Stimulated activated CD4-positive, alpha-beta T cell treated with anti-CD3 and anti-CD28 coated beads, Interleukin-1b, Interleukin-23, amount 100 ng/mL, for 1 hour (primary cell): ENCODE results near the gene ERMN.

Source experiments
- DNase-seq, 2 donors: peaks; one replicate each; pipeline ENCODE4 v3.0.0-alpha.2; 2020; ENCODE audit warnings: low read depth in 2 of 2

ERMN gene

DNA sequence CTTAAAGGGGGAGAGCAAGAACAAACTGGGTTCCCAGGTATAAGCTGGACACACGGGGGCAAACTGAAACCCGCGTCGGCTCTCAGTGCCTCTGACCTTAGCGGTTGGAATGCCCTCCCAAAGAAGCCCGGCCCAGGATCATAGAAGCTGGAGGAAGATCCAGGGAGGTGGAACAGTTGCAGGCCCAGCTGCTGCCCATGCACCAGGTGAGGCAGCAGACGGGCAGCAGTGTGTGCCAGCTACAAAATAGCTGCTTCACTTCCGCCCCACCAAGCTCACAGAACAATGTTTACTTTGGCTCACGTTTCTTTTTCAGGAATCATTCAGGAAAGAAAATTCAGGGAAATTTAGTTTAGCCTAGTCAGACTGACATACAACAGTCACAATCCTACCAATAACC lies 3.9 kb upstream of the ERMN start:
- DNase-seq: no peak

DNA sequence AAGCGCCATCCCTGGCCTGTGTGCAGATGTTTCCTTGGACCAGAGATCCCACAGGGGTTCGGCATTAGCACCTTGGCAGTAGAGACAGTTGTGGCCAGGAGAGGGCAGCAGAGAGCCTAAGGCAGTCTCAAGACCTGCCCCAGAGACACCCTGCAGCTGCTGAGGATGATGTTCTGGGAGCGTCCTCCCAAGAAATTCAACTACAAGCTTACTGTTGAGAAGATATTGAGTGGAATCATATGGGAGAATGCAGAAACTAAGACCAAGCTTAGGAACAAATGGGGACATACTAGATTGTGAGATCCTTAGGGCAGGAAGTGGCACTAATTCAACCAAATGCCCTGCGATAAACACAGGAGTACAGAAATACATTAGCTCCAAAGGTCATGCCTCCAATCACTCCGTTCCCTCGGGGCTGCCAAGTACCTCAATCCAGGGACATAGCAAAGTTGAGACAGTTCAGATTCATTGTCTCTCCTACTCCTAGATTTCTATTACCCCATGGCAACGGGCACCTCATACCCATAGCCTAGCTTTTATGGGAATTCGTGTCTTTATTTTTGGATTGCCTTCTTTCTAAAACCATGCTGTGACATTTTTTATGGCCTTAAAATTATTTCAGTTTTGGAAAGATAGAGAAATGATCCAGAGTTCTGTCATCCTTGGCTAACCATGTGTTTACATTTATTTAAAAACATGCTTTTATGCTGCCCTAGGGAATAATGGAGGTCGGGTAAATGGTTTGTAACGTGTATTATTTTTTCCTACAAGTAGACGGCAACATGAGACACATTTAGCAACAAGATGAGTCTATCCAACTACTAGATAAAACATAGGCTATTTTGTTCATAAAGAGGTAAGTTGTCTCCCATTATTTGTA lies 2.2 kb upstream of the ERMN start:
- peak; percentile 74 to 81 for DNase-seq

DNA sequence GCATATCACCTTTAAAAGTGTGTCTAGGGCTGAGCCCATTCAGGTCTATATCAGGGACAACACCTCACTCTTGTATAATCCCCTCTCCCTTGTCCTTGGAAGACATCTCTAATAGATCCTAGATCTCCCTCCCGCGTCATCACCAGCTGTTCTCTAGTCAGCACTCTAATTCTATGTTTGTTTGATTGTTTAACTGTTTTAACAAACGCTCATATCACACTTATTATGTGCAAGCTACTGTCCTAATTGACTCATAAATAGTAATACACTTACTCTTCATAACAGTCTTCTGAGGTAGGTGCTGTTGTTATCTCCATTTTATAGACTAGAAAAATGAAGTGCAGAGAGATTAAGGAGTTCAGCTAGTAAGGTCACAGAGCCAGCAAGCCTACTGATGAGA lies 1.6 kb upstream of the ERMN start:
- no peak for DNase-seq

DNA sequence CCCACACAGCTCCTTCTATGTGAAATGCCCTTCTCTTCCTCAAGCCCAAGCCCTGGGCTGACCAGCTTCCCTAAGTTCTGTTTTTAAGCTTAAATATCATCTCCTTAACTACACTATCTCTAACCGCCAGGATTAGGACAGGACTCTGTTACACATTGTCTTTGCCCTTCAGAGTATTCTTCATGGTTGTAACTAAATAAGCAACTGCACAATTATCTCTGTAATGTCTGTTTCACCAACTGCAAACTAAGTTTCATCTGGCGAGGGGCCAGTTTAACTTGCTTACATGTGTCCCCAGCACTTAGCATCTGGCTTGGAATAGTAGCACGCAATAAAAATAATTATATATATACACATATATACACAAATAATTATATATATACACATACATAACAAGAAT lies 1.1 kb upstream of the ERMN start:
- no peak for DNase-seq

DNA sequence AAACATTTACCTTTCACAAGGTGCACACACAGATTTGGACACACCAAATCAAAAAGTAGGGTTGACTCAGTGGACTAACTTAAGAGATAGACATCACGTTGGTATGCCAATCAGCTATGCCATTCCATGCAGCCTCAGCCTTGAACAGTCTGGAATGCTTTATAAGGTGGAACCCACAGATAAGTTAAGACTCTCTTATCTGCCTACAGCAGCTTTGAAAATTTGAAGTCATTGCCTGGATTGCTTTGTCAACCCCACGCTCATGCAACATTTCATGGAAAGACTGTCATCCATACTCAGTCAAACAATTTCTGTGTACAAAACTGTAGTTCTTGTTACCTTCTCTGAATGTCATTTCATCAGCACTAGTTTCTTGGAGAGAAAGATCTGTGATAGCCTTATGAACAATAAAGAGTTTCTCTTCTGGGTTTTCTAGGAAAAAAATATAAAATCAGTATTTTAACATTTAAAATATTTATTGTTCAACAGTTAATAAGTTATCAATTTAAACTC lies 1.2 kb downstream of the ERMN start:
- no peak for DNase-seq

DNA sequence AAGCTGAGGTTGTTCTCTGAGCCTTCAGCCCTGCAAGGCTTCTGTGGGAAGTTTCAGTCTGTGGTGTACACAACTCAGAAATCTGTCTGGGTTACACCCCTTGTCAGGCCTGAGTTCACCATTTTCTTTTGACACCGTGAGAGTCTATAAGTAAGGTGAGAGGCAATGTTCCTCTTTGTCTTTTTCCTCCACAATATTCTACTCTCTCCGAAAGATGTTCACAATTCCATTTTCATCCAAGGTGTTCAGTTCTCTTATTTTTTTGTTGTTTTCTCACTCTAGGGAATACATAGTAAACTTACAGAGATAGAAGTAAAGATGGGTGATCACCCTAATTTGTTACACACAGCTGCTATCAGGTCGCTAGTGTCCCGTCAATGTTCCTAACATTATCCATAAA lies 3.2 kb downstream of the ERMN start:
- DNase-seq: no peak

DNA sequence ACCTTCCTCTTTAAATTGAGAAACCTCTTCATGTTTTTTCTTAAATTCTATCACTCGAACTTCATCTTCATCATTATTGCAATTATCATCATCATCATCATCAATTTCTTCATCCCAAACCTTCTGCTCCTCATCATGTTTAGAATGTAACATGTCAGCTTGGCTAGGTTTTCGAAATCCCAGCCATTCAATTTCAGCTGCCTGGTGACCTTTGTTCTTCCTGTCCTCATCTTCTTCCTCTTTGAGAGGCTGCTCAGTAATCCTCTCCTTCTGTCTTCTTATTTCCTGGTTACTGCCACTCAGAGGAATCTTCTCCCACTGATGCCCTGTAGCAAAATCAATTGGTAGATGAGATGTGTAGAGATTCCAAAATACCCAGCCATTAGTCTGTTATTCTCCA lies 4.2 kb downstream of the ERMN start:
- no peak for DNase-seq

DNA sequence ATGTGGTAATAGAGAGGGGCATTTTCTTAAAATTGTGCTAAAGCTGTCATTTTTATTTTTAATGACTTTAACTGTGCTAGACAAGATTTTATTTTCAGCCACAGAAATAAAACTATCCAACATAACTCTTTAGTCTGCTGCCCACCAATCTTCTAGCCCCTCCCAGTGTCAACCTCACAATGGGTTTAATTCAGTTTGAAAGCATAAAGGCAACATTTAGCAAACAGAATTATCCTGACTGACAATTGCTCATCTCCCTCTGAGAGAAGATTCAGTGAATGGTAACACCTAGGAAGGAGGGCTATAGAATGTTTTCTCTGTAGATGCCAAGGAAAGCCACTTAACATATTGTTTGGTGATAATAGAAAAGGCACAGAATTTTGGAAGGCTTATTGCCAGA lies 5.2 kb downstream of the ERMN start:
- no peak for DNase-seq

DNA sequence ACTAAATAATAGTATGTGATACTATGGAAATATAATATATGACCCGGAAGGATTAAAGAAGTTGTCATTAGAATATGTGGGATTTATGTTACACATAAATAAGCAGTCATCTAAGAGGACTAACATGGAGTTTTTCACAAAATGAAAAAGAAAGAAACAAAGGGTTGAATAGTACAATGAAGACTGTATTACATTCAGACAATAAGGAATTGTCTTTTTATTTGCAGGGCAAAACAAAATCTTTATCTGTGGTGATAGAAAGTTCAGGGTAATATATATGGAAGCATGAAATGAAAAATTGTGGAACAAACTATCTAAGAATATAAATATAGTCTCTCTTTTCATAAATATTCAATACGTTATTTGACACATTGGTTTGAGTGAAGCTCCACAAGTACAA lies 5.8 kb downstream of the ERMN start:
- no peak for DNase-seq

DNA sequence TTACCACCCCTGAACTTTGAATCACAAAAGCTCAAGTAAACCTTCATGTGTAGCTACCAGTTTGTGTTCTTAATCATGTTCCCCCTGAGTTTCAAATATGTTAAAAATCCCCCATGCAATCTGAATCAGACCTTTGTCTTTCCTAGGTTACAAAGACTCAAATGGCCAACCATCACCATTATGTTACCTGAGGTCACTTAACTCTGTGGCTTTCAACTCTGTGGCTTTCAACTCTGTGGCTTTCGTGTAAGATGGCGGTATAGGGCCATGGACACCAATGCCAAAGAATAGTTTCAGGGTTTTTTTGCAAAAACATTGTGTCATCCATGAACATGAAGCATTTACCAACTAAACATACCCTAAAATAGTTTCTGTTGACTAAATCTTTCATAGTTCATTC lies 6.7 kb downstream of the ERMN start:
- DNase-seq: no peak

DNA sequence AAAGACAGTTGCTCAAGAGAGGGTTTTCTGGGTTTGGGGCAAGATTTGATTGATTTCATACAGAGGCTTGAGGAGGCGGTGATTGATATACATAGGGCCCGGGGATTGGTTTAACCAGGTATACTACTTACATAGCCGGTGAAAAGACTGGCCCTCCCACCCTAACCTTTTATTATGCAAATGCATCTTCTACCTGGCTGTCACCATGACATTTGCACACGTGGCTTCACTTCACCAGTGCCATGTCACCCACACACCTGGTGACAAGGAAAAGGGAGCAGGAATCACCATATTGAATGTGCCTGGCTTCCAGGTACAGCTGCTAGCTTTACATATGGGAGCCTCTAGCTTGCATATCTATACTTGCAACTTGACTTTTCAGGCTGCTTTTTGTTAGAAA lies 9.7 kb downstream of the ERMN start:
- DNase-seq: no peak

DNA sequence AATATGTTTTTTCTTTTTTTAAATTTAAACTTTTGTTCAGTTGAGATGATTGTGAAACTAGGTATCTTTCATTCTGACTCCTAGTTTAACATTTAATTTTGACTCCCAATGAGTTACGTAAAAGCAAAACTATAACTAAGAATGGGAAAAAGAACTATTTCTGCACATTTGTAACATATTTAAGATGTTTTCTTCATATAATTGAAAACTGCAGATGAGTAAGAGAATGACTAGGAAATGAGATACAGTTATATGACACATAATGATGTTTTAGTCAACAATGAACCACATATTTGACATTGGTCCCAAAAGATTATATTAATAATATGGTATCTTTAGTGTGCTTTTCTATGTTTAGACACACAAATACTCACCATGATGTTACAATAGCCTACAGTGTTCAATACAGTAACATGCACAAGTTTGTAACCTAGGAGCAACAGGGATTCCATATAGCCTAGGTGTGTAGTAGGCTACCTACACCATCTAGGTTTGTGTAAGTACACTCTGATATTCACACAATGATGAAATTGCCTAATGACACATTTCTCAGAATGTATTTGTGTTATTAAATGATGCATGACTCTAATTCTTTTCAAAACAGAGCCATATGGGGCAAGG lies 12.6 kb downstream of the ERMN start:
- DNase-seq: no peak

DNA sequence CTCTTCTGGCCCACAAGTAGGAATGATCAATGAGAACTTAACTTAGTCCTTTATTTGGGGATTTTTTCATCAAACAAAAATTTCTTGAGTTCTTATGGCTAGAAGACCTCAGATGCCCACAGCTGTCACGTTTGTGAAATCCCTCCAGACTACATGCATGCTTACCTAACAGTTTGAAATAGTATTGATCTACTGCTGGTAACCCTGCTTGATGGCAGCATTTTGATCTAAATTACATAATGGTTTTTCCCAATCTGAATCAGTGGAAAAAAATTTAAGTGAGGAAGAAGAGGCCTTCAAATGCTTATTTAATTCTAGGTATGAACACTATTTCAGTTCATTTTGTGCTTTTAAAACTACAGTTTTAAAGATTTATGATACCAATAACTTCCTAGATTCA lies 13.9 kb downstream of the ERMN start:
- no peak for DNase-seq

DNA sequence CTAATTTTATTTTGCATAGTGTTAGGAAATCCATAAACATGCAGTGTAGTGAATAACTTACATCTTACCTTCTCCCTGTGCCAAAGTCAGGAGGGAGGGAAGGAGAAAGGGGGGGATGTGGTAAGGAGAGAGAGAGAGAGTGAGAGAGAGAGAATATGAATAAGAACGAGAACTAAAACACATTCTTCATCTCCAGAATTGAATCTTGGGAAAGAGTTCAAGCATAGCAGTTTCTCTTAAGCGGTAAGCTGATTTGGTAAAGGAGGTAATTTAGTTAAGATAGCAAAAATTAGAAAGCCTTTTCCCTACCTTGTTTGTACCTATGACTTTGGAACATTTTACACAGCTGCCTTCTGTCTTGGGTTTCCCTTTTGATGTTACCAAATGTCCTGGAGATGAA lies 15.7 kb downstream of the ERMN start:
- DNase-seq: no peak

DNA sequence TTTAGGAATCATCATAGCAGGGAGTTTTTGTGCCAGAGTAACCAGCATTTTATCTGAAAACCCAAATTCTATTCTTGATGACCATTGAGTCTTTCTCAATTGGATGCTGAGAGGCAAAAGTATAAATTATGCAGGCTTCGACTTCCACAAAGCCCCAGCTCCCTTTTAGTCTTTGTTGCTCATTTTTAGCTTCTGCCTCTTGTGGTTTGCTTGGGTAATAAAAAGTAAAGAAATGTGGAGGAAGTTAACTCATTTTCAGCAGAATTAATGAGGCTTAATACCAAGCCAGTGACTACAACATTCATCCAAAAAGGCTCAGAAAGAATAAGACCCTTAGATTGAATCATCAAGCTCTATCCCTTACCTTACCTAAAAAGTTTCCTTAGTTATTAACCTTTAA lies 18.6 kb downstream of the ERMN start:
- no peak for DNase-seq

DNA sequence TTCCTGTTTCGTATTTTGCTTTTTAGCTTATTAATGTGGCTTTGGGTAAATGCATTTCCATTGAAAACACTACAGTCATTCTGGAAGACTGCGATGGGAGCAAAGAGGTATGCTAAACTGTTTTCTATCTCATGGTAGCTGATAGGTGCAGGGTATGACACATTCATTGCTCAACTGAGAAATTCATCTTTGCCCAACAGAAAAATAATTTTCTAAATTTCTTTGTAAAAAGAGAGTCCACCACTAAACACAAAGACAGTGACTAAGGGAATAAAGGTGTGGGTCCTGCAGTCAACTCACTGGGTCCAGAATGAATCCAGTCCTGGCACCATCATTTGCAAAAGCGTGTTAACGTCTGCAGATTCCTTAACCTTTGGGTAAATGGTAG lies 19.9 kb downstream of the ERMN start:
- DNase-seq: no peak

DNA sequence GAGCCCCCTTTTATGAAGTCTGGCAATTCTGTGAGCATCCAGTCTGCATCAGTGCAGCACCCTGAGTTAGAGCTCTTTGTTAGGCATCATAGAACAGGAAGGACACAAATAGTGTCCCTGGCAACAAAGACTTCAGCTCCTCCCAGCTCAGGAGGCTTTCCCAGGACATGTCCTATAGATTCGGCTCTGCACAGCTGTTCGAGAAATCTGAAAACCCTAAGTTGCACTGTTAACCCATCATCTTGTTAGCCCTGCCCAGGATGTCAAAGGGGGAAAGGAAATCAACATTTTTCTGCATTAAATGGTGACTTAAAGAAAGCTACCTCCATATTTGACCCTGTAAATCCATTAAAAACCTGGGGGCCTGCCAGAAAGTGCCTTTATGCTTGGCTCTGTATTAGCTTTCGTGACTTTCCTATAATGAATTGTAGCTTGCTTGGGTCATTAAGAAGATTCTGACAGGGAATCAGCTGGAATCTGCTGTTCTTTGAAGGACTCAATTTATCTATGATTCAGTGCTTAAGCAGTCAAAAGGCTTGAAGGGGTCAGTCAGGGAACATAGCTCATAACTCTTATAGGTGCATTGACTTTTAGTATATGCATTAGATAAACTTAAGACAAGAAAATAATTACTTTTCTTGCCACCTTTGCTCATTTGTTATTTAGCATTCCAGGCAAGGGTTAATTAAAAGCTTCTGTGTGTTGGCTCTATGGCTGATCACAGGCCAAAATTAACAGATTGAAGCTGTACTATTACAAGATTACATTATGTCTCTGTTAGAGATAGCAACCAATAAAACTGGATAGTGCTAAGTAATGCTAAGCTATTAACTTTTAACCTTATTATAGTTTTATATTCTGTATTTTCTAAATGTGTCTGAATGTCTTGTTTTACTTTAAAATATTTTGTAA lies 20.6 kb downstream of the ERMN start:
- no peak for DNase-seq

DNA sequence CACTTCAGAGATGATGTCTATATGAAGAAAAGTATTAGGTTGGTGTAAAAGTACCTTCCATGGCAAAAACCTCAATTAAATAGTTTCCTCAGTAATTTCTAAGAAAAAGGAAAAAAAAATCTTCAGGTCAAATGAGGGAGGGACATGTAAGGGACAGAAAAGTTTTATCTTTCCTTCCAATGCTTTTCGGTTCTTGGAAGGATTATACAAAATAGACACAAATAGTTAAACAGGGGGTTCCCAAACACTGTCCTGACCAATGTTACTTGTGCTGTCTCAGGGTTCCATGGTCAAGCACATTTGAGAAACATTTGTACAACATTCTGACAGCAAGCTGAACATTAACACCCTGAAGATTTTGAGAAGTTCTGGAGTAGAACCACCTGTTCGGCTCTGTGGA lies 22.0 kb downstream of the ERMN start:
- no peak for DNase-seq

DNA sequence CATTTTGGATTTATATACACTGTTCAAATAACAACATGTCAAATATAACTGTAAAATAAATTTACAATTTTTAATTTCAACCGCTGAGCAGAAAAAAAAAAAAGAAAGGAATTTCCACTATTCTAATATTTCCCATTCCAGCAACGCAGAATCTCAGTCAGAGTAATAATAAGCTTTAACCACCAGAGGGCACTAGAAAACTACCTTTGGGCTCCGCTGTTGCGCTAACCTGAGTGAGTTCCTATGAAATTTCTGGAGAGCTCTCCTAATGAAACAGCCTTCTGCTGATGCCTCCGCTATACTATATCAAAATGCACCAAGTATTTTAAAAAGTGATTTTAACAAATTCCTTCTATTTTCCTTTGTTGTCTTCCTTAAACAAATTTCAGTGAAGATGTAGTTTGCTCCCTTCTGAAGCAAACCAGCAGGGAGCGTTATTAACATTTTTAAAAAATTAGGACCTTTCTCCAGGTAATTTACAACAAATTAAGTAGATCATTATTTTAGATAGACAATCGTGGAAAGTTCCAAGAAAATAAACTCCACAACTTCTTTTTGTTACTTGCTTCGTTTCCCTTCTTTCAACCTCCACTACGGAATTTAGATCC lies 23.0 kb downstream of the ERMN start:
- no peak for DNase-seq

DNA sequence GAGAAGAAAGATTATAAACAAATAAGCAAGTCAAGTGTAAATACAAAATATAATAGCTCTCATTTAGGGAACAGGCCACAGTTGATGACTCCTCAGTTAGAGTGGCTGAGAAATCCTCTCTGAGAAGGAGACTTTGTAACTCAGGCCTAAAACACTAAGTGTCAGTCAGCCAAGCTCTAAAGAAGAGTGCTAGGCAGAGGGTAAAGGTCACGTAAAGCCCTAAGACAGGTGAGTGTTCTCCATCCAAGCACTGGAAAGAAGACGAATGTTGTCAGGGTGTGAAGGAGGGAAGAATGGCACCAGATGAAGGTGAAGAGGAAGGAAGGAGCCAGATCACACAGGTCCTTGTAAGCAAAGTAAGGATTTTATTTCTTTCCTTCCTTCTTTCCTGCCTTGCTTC lies 24.3 kb downstream of the ERMN start:
- DNase-seq: no peak

DNA sequence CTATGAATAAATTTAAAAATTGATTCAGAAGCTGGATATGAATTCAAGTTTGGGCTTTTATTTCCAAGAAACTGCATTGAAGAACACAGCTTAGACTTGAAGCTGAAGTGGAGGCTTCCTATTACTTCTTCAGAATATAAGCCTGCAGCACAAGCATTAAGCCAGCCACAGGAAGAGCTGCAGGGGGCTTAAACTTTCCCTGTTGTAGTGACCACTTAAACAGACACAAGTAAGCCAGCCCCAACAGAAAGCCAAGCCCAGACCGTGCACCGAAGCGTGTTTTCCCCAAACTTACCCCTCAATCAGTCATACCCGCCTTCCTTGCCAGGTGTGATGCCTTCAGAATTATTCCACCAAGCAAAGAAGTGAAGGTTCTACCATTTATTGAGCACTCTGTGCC lies 28.7 kb downstream of the ERMN start:
- no peak for DNase-seq

DNA sequence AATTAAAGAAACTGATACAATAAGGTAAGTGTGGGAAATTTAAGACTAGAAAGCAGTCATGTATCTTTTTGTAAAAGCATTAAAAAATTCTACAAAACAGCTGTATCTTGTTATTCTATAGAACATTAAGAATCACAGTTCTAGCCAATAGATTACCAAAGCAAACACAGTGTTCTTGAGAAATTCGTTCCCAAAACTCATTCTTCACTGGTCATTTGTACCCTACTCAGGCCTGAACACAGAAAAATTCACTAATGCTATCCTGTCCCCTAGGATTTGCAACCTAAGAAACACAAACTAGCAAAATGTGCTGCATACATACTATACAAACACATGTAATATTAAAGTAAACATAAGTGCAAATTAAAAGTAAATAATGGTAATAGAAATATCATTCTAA lies 29.1 kb downstream of the ERMN start:
- no peak for DNase-seq
